Activated T-cell treated with anti-CD3 and anti-CD28 coated beads, Interleukin-2, amount 50 U/mL, for 72 hours (primary cell): ENCODE measurements around the gene ITPKC. TPM values are rescaled to one million over a fixed set of nuclear protein-coding genes. Genes with fewer than 3 reads are reported as not detected.

ENCODE experiments used
- ATAC-seq, 2 donors: fragments of 150-1000 bp; cut with Tn5 transposase; replicated peaks in 1 of 2; 2 replicates each; pipeline ENCODE4 v1.10.0; 2021; ENCODE audit warnings: moderate library complexity in 2 of 2, mild to moderate bottlenecking in 1 of 2
- DNase-seq, 2 donors: peaks; one replicate each; pipeline ENCODE4 v3.0.0; 2021 to 2022; ENCODE audit warnings: mixed read lengths in 1 of 2
- H3K27ac Mint-ChIP-seq: one replicate; pipeline ENCODE4 v1.8.0; 2022; ENCODE audit warnings: mild to moderate bottlenecking, moderate library complexity, mixed read lengths
- H3K27me3 Mint-ChIP-seq: one replicate; pipeline ENCODE4 v1.8.0; 2022; ENCODE audit warnings: low read depth, mixed read lengths
- H3K36me3 Mint-ChIP-seq, 2 donors: one replicate each; pipeline ENCODE4 v1.8.0; 2022; ENCODE audit warnings: mixed read lengths in 2 of 2, mild to moderate bottlenecking in 1 of 2; ENCODE audit not compliant: insufficient read depth in 2 of 2
- H3K4me1 Mint-ChIP-seq: one replicate; pipeline ENCODE4 v1.8.0; 2022; ENCODE audit warnings: low read depth, mixed read lengths
- H3K4me3 Mint-ChIP-seq, 2 donors: one replicate each; pipeline ENCODE4 v1.8.0; 2022; ENCODE audit warnings: mild to moderate bottlenecking in 2 of 2, mixed read lengths in 2 of 2, moderate library complexity in 2 of 2
- H3K9me3 Mint-ChIP-seq, 2 donors: one replicate each; pipeline ENCODE4 v1.8.0; 2022; ENCODE audit warnings: mixed read lengths in 2 of 2
- total RNA-seq, 2 donors: library from RNA; stranded (reverse); gene quantifications; one replicate each; pipeline ENCODE4 v1.2.3, GENCODE V29; 2022

ITPKC gene
- total RNA-seq, 2 donors from 2014 or later = 14.4 to 15.1 TPM

DNA sequence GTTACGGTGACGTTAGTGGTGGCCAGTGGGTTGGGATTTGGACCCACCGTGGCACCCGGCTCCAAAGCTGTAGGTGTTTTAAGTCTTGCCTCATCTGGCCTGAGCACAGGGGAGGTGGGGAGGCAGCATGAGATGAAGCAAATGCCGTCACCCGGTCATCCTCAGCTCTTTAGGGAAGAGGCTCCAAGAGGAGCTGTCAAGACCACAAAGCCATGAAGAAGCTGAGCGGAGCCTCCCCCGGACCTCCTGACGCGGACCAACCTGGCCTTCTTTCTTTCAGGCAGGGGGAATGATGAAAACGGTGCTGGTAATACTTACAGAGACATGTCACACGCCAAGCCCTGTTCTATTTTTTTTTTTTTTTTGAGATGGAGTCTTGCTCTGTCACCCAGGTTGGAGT lies 26.0 kb downstream of the ITPKC start:
- DNase-seq (no peak), ATAC-seq (no peak)
- no peaks in the 10 kb centered on the region for H3K9me3 Mint-ChIP-seq
- H3K27me3 Mint-ChIP-seq = no peaks in the 10 kb centered on the region
- no peak overlapping the region for H3K27ac Mint-ChIP-seq
- no peaks in the 10 kb centered on the region for H3K4me1 Mint-ChIP-seq
- no peaks in the 10 kb centered on the region for H3K36me3 Mint-ChIP-seq
- no peak overlapping the region for H3K4me3 Mint-ChIP-seq

DNA sequence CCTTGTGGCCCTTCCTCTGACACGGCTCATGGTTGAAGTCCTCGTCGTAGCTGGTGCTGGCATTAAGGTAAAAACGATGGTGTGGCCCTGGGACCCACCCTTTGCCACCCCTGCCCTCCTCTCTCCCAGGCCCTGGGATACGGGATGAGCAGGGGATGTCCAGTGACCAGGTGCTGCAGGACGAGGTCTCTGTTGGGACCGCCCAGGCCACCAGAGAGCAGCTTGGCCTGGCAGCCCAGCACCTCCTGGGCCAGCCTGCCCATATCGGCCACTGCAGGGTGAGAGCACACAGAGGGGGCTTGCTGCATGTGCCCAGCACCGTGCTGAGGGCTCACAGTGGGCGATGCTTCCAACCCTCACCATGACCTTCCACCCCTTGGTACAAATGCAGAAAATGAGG lies 27.0 kb downstream of the ITPKC start:
- DNase-seq (no peak), ATAC-seq (no peak)
- Mint-ChIP-seq H3K4me1 (peaks cover 9% of the 10 kb centered on the region), H3K4me3 (no peak overlapping the region), H3K36me3 (no peaks in the 10 kb centered on the region), H3K27ac (no peak overlapping the region), H3K27me3 (no peaks in the 10 kb centered on the region), H3K9me3 (no peaks in the 10 kb centered on the region)

DNA sequence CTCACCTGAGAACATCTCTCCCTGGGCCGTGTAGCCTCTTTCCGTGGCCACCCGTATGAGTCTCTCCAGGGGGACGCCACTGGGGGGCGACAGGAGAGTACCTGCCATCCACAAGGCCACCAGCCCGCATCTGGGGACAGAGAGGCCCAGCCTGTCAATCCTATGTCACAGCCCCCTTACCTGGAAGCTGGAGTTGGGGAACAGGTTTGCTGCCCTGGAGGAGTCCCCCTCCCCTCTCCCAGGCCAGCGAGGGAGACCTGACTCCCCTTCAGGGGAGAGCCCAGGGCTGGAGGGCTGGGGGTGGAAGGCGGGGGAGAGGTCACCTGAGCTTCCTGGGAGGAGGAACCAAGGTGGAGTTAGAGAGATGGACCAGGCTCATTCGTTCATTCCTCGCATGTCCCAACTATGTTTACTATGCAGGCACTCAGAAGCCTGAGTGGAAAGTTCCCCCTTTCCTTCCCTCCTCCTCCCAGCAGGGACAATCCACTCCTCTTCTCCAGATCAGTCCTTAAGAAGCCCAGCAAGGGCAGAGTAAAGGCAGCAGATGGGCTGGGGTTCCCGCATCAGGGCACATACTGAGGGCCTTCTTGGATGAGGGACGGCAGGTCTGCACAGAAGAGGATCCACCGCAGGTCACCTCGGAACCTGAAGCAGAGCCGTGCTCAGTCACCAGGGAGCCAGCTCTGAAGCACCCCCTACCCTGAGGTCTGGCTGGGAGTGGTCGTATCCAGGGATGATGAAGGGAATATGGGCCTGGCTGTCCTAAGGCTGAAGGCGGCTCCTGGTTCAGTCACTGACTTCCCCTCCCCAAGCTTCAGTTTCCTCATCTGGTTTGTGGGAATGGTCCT lies 27.9 kb downstream of the ITPKC start:
- Mint-ChIP-seq H3K4me3 (no peak overlapping the region), H3K27ac (no peak overlapping the region), H3K27me3 (no peaks in the 10 kb centered on the region), H3K4me1 (peaks cover 17% of the 10 kb centered on the region), H3K9me3 (no peaks in the 10 kb centered on the region), H3K36me3 (no peaks in the 10 kb centered on the region)
- ATAC-seq (peak; percentile 60 to 62), DNase-seq (peak; percentile 43 to 51)

DNA sequence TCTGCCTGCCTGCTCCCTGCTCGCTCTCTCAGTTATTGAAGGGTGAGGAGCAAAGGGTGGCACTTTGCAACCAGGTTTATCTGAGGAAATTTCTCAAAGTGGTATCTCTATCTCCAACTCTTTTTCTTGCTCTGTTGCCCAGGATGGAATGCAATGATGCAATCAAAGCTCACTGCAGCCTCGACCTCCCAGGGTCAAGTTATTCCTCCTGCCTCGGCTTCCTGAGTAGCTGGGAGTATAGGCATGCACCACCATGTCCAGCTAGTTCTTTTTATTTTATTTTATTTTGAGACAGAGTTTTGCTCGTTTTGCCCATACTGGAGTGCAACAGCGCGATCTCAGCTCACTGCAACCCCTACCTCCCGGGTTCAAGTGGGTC lies 28.5 kb downstream of the ITPKC start:
- H3K4me1 Mint-ChIP-seq = peaks cover 22% of the 10 kb centered on the region
- DNase-seq = no peak
- H3K27me3 Mint-ChIP-seq = no peaks in the 10 kb centered on the region

DNA sequence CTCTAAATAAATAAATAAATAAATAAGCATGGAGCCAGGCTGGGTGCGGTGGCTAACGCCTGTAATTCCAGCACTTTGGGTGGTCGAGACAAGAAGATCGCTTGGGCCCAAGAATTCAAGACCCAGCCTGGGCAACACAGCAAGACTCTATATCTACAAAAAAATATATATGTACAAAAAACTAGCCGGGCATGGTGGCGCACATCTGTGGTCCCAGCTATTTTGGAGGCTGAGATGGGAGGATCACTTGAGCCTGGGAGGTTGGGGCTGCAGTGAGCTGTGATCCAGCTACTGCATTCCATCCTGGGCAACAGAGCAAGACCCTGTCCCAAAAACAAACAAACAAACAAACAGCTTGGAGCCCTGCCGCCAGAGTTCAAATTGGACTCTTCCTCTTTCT lies 30.6 kb downstream of the ITPKC start:
- Mint-ChIP-seq H3K36me3 (peaks cover 5 to 10% of the 10 kb centered on the region in 2 donors), H3K9me3 (no peaks in the 10 kb centered on the region), H3K4me1 (peaks cover 28% of the 10 kb centered on the region), H3K27ac (no peak overlapping the region), H3K27me3 (no peaks in the 10 kb centered on the region), H3K4me3 (no peak overlapping the region)
- ATAC-seq (no peak), DNase-seq (no peak)

More for the DNA sequence above, 28.5 kb downstream of the ITPKC start:
- Mint-ChIP-seq H3K9me3 (no peaks in the 10 kb centered on the region), H3K27ac (no peak overlapping the region), H3K4me3 (no peak overlapping the region), H3K36me3 (peaks cover 0 to 1% of the 10 kb centered on the region in 2 donors)
- ATAC-seq = no peak

DNA sequence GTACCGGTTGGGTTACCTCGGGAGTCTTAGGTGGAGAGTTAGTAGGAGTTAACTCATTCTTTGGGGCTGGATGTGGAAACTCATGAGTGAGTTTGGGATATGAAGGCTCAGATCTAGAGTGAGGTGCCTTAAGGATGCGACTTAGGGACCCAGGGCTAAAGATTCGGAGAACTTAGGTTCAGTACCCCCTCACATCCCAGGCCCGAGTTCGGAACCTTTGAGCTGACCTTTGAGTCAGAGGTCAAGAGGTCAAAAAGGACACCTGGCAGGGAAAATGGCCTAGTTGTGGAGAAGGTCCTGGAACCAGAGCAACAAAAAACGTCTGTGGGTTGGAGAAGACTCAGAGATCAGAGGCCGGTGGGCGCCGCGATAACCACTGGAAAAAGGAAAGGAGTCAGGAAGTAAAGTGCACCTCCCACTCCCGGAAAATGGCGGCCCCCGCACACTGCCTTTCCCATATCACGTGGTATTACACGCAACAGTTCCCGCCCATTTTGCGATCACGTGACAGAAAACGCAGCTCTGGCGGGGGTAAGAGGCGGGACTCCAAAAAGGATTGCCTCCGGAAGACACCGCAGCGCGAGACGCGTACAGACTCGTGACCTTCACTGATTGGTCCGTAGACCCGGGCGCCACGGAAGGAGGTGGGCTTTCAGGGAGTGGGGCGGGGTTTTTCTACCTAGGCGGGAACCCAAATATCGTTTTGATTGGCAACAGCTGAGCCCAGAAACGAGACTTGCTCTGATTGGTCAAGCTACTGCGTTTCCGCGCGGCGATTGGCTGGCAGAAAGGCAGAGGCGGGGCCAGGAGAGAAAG lies 33.4 kb downstream of the ITPKC start, which contains the start of gene ACTMAP:
ACTMAP (minus strand) TSS at position 420 of the 816 bp plus-strand sequence. CDS start 674 bp downstream, outside the sequence.
- DNase-seq (peak; percentile 99 to 100), ATAC-seq (peak; percentile 86 to 88)
- H3K4me3 Mint-ChIP-seq = peak within 1 kb of the TSS; percentile 91 to 92
- H3K4me1 Mint-ChIP-seq = peaks cover 49% of the 10 kb centered on the region
- peak within 1 kb of the TSS; percentile 93 for H3K27ac Mint-ChIP-seq
- no peaks in the 10 kb centered on the region for H3K9me3 Mint-ChIP-seq
- peaks cover 15 to 19% of the 10 kb centered on the region in 2 donors for H3K36me3 Mint-ChIP-seq
- no peaks in the 10 kb centered on the region for H3K27me3 Mint-ChIP-seq

DNA sequence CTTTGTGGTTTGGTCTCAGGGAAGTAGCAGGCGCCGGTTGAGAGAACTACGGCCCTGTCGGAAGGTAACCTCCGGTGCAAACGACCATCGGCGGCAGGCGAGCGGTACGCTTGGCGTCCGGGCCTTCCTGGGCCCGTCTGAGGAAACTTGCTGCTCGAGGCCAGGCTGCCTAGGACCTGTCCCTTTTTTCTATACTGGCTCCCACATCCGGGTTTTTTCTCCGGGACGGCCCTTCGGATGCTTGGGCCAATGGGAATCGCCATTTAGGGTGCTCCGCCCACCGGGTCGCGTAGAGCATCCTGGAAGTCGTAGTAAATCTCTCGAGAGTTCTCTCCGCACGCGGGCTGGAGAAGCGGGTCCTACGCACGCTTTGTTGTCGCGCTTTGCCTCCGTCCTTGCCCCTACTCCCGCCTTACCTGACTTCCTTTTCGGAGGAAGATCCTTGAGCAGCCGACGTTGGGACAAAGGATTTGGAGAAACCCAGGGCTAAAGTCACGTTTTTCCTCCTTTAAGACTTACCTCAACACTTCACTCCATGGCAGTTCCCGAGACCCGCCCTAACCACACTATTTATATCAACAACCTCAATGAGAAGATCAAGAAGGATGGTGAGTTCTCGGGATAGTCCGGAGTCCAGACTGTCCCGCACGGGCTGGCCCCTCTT lies 34.1 kb downstream of the ITPKC start, which contains the start of gene SNRPA:
SNRPA (plus strand) TSS at position 330 of the 664 bp plus-strand sequence; CDS start at position 536, 206 bp downstream.
- peaks cover 57% of the 10 kb centered on the region for H3K4me1 Mint-ChIP-seq
- peak within 1 kb of the TSS; percentile 91 to 92 for H3K4me3 Mint-ChIP-seq
- DNase-seq (peak; percentile 96 to 98), ATAC-seq (peak; percentile 74 to 76)
- H3K9me3 Mint-ChIP-seq = no peaks in the 10 kb centered on the region
- H3K36me3 Mint-ChIP-seq = peaks cover 15 to 23% of the 10 kb centered on the region in 2 donors
- peak within 1 kb of the TSS; percentile 93 for H3K27ac Mint-ChIP-seq
- no peaks in the 10 kb centered on the region for H3K27me3 Mint-ChIP-seq

DNA sequence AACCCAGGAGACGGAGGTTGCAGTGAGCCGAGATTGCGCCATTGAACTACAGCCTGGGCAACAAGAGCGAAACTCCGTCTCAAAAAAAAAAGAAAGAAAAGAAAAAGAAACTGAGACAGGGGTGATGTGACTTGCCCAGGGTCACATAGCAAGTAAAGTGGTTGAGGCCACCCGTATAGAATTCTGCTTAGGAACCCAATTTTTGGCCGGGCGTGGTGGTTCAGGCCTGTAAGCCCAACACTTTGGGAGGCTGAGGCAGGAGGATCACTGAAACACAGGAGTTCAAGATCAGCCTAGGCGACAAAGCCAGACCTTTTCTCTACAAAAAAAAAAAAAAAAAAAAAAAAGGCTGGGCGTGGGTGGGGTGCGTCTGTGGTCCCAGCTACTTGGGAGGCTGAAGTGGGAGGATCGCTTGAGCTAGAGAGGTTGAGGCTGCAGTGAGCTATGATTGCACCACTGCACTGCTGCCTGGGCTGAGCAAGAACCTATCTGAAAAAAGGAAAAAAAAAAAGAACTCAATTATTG lies 35.4 kb downstream of the ITPKC start:
- Mint-ChIP-seq H3K9me3 (no peaks in the 10 kb centered on the region), H3K36me3 (peaks cover 20 to 27% of the 10 kb centered on the region in 2 donors), H3K27ac (peak overlapping the region; percentile 93), H3K4me1 (peaks cover 70% of the 10 kb centered on the region), H3K27me3 (no peaks in the 10 kb centered on the region), H3K4me3 (peak overlapping the region; percentile 91 to 92)
- DNase-seq (peak in 1 of 2 donors; percentile 38), ATAC-seq (no peak)

DNA sequence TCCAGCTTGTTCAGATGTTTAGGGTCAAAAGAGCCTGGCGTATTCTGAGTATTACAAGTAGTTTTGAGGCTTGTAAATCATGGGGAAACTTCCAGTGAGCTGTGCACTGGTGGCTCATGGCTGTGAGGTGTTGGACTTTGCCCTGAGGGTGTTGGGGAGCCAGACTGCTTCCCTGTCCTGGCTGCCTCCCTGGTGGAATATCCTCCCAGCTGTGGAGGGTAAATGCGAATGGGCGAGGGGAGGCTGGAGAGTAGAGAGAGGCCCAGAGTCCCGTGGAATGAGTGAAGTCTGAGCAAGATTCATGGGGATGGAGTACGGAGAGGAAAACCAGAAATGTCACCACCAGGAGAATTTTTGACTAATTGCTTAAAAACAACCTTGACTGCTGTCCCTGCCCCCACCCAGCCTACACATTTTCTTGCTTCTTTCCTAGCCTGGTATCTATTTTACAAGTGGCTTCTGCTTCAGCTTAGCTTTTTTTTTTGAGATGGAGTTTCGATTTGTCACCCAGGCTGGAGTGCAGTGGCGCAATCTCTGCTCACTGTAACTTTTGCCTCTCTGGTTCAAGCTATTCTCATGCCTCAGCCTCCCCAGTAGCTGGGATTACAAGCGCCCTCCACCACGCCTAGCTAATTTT lies 37.8 kb downstream of the ITPKC start:
- Mint-ChIP-seq H3K36me3 (peaks cover 27 to 39% of the 10 kb centered on the region in 2 donors), H3K4me3 (peak overlapping the region; percentile 83 to 94), H3K4me1 (peaks cover 61% of the 10 kb centered on the region), H3K27ac (peak overlapping the region; percentile 90), H3K27me3 (no peaks in the 10 kb centered on the region), H3K9me3 (no peaks in the 10 kb centered on the region)
- DNase-seq = peak; percentile 68 to 71
- ATAC-seq = peak; percentile 1 to 8

DNA sequence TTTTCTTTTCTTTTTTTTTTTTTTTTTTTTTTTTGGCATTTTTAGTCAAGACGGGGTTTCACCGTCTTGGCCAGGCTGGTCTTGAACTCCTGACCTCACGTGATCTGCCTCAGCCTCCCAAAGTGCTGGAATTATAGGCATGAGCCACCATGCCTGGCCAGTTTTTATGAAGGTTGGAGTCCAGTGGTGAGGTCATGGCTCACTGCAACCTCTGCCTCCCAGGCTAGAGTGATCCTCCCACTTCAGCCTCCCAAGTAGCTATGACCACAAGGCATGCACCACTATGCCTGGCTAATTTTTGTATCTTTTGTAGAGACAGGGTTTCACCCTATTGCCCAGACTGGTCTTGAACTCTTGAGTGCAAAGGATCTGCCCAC lies 38.3 kb downstream of the ITPKC start:
- no peak for ATAC-seq
- Mint-ChIP-seq H3K4me3 (peak overlapping the region; percentile 59 to 83), H3K9me3 (no peaks in the 10 kb centered on the region), H3K4me1 (peaks cover 61% of the 10 kb centered on the region), H3K36me3 (peaks cover 30 to 43% of the 10 kb centered on the region in 2 donors), H3K27ac (peak overlapping the region; percentile 40), H3K27me3 (no peaks in the 10 kb centered on the region)
- no peak for DNase-seq

DNA sequence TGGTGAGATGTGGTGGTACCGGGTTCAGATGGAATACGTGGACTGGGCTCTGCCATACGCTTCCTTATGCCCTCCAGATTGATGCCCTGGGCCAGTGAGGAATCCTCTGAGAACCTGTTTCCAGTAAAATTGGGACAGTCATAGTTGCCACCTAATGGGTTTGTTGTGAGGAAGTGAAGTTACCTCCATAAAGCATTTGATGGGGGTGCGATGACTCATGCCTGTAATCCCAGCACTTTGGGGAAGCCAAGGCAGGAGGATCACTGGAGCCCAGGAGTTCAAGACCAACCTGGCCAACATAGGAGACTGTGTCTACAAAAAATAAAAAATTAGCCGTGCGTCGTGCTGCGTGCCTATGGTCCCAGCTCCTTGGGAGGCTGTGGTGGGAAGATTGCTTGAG lies 38.9 kb downstream of the ITPKC start:
- Mint-ChIP-seq H3K27ac (peak overlapping the region; percentile 54), H3K4me1 (peaks cover 66% of the 10 kb centered on the region), H3K27me3 (no peaks in the 10 kb centered on the region), H3K4me3 (peak overlapping the region; percentile 59 to 83), H3K36me3 (peaks cover 33 to 48% of the 10 kb centered on the region in 2 donors), H3K9me3 (no peaks in the 10 kb centered on the region)
- DNase-seq (no peak), ATAC-seq (no peak)

DNA sequence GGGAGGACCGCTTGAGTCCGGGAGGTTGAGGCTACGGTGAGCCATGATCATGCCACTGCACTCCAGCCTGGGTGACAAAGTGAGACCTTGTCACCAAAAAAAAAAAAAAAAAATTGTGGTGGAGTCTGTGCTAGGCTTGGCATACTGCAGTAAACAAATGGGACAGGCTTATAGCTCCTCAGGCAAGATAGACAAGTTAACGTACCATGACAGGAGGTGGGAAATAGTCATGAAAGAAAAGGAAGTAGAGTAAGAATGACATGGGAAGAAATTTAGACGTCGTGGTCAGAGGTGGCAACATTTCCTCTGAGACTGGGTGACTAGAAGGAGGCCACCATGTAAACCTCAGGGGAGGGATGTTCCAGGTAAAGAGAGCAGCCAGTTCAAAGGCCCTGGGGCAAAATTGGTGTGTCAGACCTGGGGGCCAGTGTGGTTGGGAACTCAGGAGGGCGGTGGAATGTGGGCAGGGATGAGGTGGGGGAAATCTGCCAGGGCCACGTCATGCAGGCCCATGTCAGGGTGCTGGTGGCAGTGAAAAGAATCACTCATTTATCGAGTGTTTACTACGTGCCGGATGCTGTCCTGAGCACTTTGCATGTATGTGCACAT lies 39.7 kb downstream of the ITPKC start:
- peak; percentile 58 for ATAC-seq
- no peaks in the 10 kb centered on the region for H3K9me3 Mint-ChIP-seq
- no peaks in the 10 kb centered on the region for H3K27me3 Mint-ChIP-seq
- H3K27ac Mint-ChIP-seq = peak overlapping the region; percentile 54
- peaks cover 33 to 49% of the 10 kb centered on the region in 2 donors for H3K36me3 Mint-ChIP-seq
- peak; percentile 58 to 63 for DNase-seq
- H3K4me3 Mint-ChIP-seq = peak overlapping the region; percentile 59 to 83
- peaks cover 73% of the 10 kb centered on the region for H3K4me1 Mint-ChIP-seq
